ENCODE measurements around the gene RNU1-1. TPM values are rescaled to one million over a fixed set of nuclear protein-coding genes. Genes with fewer than 3 reads are reported as not detected.

RNU1-1 gene
- total and polyA plus RNA-seq, 10 of the 15 experiments (the other 5 are each of a cell fraction or from before 2014, with no cell fraction given), result under 0.01 to 20,946 (median 4.7) TPM; not detected in 2

DNA sequence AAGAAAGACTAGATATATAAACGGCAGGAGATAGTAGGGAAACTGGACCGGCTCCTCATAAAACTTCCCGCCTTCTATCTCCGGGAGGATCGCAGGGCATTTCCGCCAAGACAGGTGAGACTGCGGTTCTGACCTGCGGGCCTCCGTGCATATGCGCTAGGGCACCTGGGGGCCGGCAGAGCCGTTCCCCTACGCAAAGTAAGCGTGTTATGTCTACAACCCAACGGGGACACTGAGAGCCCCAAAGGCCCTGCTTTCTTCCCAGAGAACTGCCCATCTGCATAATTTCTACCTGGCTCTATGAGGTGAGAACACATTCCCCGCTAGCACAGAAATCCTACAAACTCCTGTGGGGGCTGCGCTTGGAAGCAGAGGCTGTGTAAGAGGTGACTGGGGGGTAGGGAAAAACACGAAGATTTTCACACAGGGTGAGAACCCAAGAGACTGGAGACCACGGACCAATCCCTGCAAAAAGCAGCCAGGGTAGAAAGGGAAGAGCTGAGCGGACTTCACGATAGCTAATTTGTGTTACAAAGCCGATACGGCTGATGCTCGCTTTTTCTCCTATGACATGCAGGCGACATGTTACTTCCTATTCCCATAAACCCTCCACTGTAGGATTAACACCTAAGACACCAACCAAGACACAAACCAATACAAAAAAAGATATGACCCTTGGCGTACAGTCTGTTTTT lies 526 bp downstream of the RNU1-1 start (continued):
- TF ChIP-seq IKZF1 (conservative IDR thresholded peaks at IDR 0.05) (peak; percentile 77), RUNX3 (IDR thresholded peaks at IDR 0.05; ENCODE audit: low read length) (peak; percentile 76), IKZF2 (IDR thresholded peaks at IDR 0.05) (peak; percentile 90 to 91; a peak in 3 of 4 replicates), CREM (IDR thresholded peaks at IDR 0.05; ENCODE audit: low read depth) (peak; percentile 75), REST (IDR thresholded peaks at IDR 0.05; ENCODE audit: low read depth, low read length) (0 out of 2 replicates have a peak, but pooled peaks have one; percentile 14), YY1 (IDR thresholded peaks at IDR 0.05; ENCODE audit: low read depth, low read length) (peak; percentile 85), POLR2AphosphoS2 (IDR thresholded peaks at IDR 0.05; ENCODE audit: low read depth, low read length) (peak; percentile 97), POU2F2 (IDR thresholded peaks at IDR 0.05; ENCODE audit: borderline replicate concordance, low read depth, low read length) (peak; percentile 99), CREB1 (IDR thresholded peaks at IDR 0.05; ENCODE audit: low read depth) (peak; percentile 76), SIX5 (IDR thresholded peaks at IDR 0.05; ENCODE audit: low read depth, low read length, severe bottlenecking) (peak; percentile 36), SMAD5 (IDR thresholded peaks at IDR 0.05; ENCODE audit: low read depth) (peak; percentile 100), RAD21 (IDR thresholded peaks at IDR 0.05; ENCODE audit: insufficient read depth, low read depth, low read length) (peak; percentile 17; the same call in 1 of the 2 replicates), CBFB (IDR thresholded peaks at IDR 0.05; ENCODE audit: low read depth) (peak; percentile 100), POLR2A (IDR thresholded peaks at IDR 0.05; ENCODE audit: low read depth, low read length) (peak; percentile 67; the same call in 1 of the 2 replicates), EED (IDR thresholded peaks at IDR 0.05; ENCODE audit: low read depth) (peak; percentile 80), TCF7 (IDR thresholded peaks at IDR 0.05; ENCODE audit: borderline replicate concordance) (peak; percentile 72; the same call in 1 of the 2 replicates), TCF3 (IDR thresholded peaks at IDR 0.05; ENCODE audit: borderline replicate concordance, insufficient read depth, low read depth, low read length) (peak; percentile 96; the same call in 1 of the 2 replicates), MLLT1 (IDR thresholded peaks at IDR 0.05) (peak; percentile 68; the same call in 1 of the 2 replicates), BCL11A (IDR thresholded peaks at IDR 0.05; ENCODE audit: low read depth, low read length) (peak; percentile 66; the same call in 1 of the 2 replicates)
- TF ChIP-seq, protein P1, sequence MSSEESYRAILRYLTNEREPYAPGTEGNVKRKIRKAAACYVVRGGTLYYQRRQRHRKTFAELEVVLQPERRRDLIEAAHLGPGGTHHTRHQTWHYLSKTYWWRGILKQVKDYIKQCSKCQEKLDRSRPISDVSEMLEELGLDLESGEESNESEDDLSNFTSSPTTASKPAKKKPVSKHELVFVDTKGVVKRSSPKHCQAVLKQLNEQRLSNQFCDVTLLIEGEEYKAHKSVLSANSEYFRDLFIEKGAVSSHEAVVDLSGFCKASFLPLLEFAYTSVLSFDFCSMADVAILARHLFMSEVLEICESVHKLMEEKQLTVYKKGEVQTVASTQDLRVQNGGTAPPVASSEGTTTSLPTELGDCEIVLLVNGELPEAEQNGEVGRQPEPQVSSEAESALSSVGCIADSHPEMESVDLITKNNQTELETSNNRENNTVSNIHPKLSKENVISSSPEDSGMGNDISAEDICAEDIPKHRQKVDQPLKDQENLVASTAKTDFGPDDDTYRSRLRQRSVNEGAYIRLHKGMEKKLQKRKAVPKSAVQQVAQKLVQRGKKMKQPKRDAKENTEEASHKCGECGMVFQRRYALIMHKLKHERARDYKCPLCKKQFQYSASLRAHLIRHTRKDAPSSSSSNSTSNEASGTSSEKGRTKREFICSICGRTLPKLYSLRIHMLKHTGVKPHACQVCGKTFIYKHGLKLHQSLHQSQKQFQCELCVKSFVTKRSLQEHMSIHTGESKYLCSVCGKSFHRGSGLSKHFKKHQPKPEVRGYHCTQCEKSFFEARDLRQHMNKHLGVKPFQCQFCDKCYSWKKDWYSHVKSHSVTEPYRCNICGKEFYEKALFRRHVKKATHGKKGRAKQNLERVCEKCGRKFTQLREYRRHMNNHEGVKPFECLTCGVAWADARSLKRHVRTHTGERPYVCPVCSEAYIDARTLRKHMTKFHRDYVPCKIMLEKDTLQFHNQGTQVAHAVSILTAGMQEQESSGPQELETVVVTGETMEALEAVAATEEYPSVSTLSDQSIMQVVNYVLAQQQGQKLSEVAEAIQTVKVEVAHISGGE (CRISPR knock-in tag; IDR thresholded peaks at IDR 0.05), result peak; percentile 75
- TF ChIP-seq, protein P2, sequence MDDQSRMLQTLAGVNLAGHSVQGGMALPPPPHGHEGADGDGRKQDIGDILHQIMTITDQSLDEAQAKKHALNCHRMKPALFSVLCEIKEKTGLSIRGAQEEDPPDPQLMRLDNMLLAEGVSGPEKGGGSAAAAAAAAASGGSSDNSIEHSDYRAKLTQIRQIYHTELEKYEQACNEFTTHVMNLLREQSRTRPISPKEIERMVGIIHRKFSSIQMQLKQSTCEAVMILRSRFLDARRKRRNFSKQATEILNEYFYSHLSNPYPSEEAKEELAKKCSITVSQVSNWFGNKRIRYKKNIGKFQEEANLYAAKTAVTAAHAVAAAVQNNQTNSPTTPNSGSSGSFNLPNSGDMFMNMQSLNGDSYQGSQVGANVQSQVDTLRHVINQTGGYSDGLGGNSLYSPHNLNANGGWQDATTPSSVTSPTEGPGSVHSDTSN (IDR thresholded peaks at IDR 0.05; ENCODE audit: insufficient replicate concordance, low read depth, low read length), result peak; percentile 21

Data from GM12878 (cell line).